Measurements from ENCODE around the gene CEBPE. TPM values are rescaled to one million over a fixed set of nuclear protein-coding genes. Genes with fewer than 3 reads are reported as not detected.

CEBPE gene
- total RNA-seq, 1 donor from 2014 or later: not detected

- Histone ChIP-seq H3K9me3 (replicated peaks) (no peaks in the 10 kb centered on the region), H3K27me3 (ENCODE audit: low read depth) (peaks cover 11% of the 10 kb centered on the region), H3K27ac (replicated peaks) (peak overlapping the region; percentile 47), H3K4me3 (no peak overlapping the region), H3K4me1 (peaks cover 27% of the 10 kb centered on the region), H3K36me3 (no peaks in the 10 kb centered on the region)
- no peak for TF ChIP-seq CTCF (IDR thresholded peaks at IDR 0.05; ENCODE audit: borderline replicate concordance)
- intact Hi-C loops (cut with micrococcal nuclease): loop anchor here (5.0 kb wide), 1 partner anchor 66 kb away; no protein-coding TSS in a partner anchor
- DNase-seq: no peak
Observed at GRCh38 chr14:23121361-23121771, 2.3 kb upstream of the CEBPE start.

- Histone ChIP-seq H3K9me3 (replicated peaks) (no peaks in the 10 kb centered on the region), H3K27ac (replicated peaks) (peak overlapping the region; percentile 47), H3K4me3 (no peak overlapping the region), H3K36me3 (no peaks in the 10 kb centered on the region), H3K4me1 (peaks cover 22% of the 10 kb centered on the region), H3K27me3 (ENCODE audit: low read depth) (peaks cover 18% of the 10 kb centered on the region)
- intact Hi-C loops (cut with micrococcal nuclease): loop anchor here (5.0 kb wide), 1 partner anchor 67 kb away; no protein-coding TSS in a partner anchor
- peak; percentile 87 for DNase-seq
- TF ChIP-seq CTCF (IDR thresholded peaks at IDR 0.05; ENCODE audit: borderline replicate concordance): peak; percentile 100
Observed at GRCh38 chr14:23120541-23121251, 1.6 kb upstream of the CEBPE start.

- TF ChIP-seq CTCF (IDR thresholded peaks at IDR 0.05; ENCODE audit: borderline replicate concordance): no peak
- Histone ChIP-seq H3K27me3 (ENCODE audit: low read depth) (peaks cover 29% of the 10 kb centered on the region), H3K9me3 (replicated peaks) (no peaks in the 10 kb centered on the region), H3K4me3 (no peak overlapping the region), H3K27ac (replicated peaks) (peak overlapping the region; percentile 18), H3K36me3 (no peaks in the 10 kb centered on the region), H3K4me1 (peaks cover 21% of the 10 kb centered on the region)
- intact Hi-C loops (cut with micrococcal nuclease): loop anchor here (5.0 kb wide), 1 partner anchor 68 kb away; no protein-coding TSS in a partner anchor
- DNase-seq: no peak
Observed at GRCh38 chr14:23119363-23120327, 590 bp upstream of the CEBPE start.

- H3K36me3 ChIP-seq: no peaks in the 10 kb centered on the region
- H3K27ac ChIP-seq (replicated peaks): no peak overlapping the region
- peaks cover 18% of the 10 kb centered on the region for H3K4me1 ChIP-seq
- H3K9me3 ChIP-seq (replicated peaks): no peaks in the 10 kb centered on the region
- H3K4me3 ChIP-seq: no peak overlapping the region
- no peak for TF ChIP-seq CTCF (IDR thresholded peaks at IDR 0.05; ENCODE audit: borderline replicate concordance)
- no peak for DNase-seq
- H3K27me3 ChIP-seq (ENCODE audit: low read depth): peaks cover 45% of the 10 kb centered on the region
- intact Hi-C loops (cut with micrococcal nuclease): no loop called here
Observed at GRCh38 chr14:23117371-23118020, 1.6 kb downstream of the CEBPE start.

- peaks cover 61% of the 10 kb centered on the region for H3K27me3 ChIP-seq (ENCODE audit: low read depth)
- intact Hi-C loops (cut with micrococcal nuclease): no loop called here
- H3K36me3 ChIP-seq: no peaks in the 10 kb centered on the region
- no peak overlapping the region for H3K27ac ChIP-seq (replicated peaks)
- DNase-seq: no peak
- peaks cover 8% of the 10 kb centered on the region for H3K4me1 ChIP-seq
- no peak overlapping the region for H3K4me3 ChIP-seq
- TF ChIP-seq CTCF (IDR thresholded peaks at IDR 0.05; ENCODE audit: borderline replicate concordance): no peak
- H3K9me3 ChIP-seq (replicated peaks): no peaks in the 10 kb centered on the region
Observed at GRCh38 chr14:23115918-23116317, 3.1 kb downstream of the CEBPE start.
